ENCODE measurements around the gene REXO5. TPM values are rescaled to one million over a fixed set of nuclear protein-coding genes. Genes with fewer than 3 reads are reported as not detected.

REXO5 gene
- total and polyA plus RNA-seq, 2 donors (not counting 3 experiments of a cell fraction or from before 2014, with no cell fraction given): 2.3 to 11.5 TPM

GRCh38 chr16:20866801-20867200 lies 60.5 kb downstream of the REXO5 start:
- Histone ChIP-seq H3K36me3 (ENCODE audit: control insufficient read depth in 2 of 2, extremely low read depth in 1 of 2, insufficient read depth in 2 of 2, low read length in 2 of 2) (peaks cover 4 to 7% of the 10 kb centered on the region in 2 experiments), H2AFZ (ENCODE audit: low read depth, low read length) (no peak overlapping the region), H3K9me3 (replicated peaks; ENCODE audit: control insufficient read depth, insufficient read depth, low read length) (no peaks in the 10 kb centered on the region), H3K27ac (ENCODE audit: insufficient read depth, low read depth, low read length) (peak overlapping the region; percentile 97), H4K20me1 (replicated peaks; ENCODE audit: control insufficient read depth, extremely low read depth, insufficient read depth, low read length) (peaks cover under 1% of the 10 kb centered on the region), H3K9me1 (replicated peaks; ENCODE audit: control insufficient read depth, extremely low read depth, insufficient read depth, low read length) (no peaks in the 10 kb centered on the region), H3K4me2 (ENCODE audit: insufficient read depth, low read length) (peak overlapping the region; percentile 35), H3K4me3 (replicated peaks in 1 of 3; ENCODE audit: insufficient read depth in 1 of 3, low read depth in 1 of 3, low read length in 3 of 3) (no peak overlapping the region), H3K4me1 (ENCODE audit: control insufficient read depth, extremely low read depth, insufficient read depth, low read length) (peaks cover 56% of the 10 kb centered on the region), H3K79me2 (ENCODE audit: control insufficient read depth, insufficient read depth, low read length) (peaks cover 90% of the 10 kb centered on the region), H3K27me3 (ENCODE audit: control insufficient read depth in 2 of 2, insufficient read depth in 2 of 2, low read length in 2 of 2) (no peaks in the 10 kb centered on the region), H3K9ac (replicated peaks; ENCODE audit: extremely low read depth, insufficient read depth, low read length) (no peak overlapping the region)
- no TSS peak for BruUV-seq (replicated peaks)
- intact Hi-C loops (cut with micrococcal nuclease) (loop anchor here (1.0 to 5.0 kb wide), 3 partner anchors 12 to 216 kb away; partner anchors contain the start of genes DCUN1D3 and LYRM1), dilution Hi-C loops (cut with MboI; ENCODE audit: extremely low pct_ligation_motif_present, low sequenced_read_pairs) (no loop called here)
- CTCF ChIA-PET: interaction anchor here (1.2 to 6.4 kb wide), 6 partner anchors 9 to 34 kb away, joined by 3 to 37 read pairs (median 8); partner anchors contain the start of gene LYRM1
- FAIRE-seq (no peak), DNase-seq (ENCODE audit: low read depth, low spot score) (no peak)
- POLR2A ChIA-PET: no interaction called here
- TF ChIP-seq MAX (IDR thresholded peaks at IDR 0.05; ENCODE audit: insufficient read depth, insufficient read length): no peak
- TF ChIP-seq JUN (IDR thresholded peaks at IDR 0.05; ENCODE audit: borderline replicate concordance, insufficient read depth, insufficient read length, low read depth): no peak
- no peak for TF ChIP-seq MYC (IDR thresholded peaks at IDR 0.05; ENCODE audit: low read depth, low read length)
- TF ChIP-seq EZH2 (IDR thresholded peaks at IDR 0.05; ENCODE audit: borderline replicate concordance, low read depth, low read length, severe bottlenecking): no peak
- TF ChIP-seq POLR2A (IDR thresholded peaks at IDR 0.05; ENCODE audit: low read depth, low read length): no peak
- no peak for TF ChIP-seq CTCF (IDR thresholded peaks at IDR 0.05; ENCODE audit: extremely low read depth in 1 of 2, insufficient read depth in 1 of 2, low read depth in 1 of 2, low read length in 2 of 2)
- TF ChIP-seq FOS (IDR thresholded peaks at IDR 0.05; ENCODE audit: borderline replicate concordance, insufficient read depth, low read length): no peak
- no peak for TF ChIP-seq GATA2 (IDR thresholded peaks at IDR 0.05; ENCODE audit: insufficient read depth, insufficient read length, low read depth, low read length)
- no peak for TF ChIP-seq POLR2AphosphoS5 (IDR thresholded peaks at IDR 0.05; ENCODE audit: insufficient read depth, low read depth, low read length)

Data from endothelial cell of umbilical vein (primary cell).